ENCODE results near the gene NR2C2.

Gene NR2C2

DNA sequence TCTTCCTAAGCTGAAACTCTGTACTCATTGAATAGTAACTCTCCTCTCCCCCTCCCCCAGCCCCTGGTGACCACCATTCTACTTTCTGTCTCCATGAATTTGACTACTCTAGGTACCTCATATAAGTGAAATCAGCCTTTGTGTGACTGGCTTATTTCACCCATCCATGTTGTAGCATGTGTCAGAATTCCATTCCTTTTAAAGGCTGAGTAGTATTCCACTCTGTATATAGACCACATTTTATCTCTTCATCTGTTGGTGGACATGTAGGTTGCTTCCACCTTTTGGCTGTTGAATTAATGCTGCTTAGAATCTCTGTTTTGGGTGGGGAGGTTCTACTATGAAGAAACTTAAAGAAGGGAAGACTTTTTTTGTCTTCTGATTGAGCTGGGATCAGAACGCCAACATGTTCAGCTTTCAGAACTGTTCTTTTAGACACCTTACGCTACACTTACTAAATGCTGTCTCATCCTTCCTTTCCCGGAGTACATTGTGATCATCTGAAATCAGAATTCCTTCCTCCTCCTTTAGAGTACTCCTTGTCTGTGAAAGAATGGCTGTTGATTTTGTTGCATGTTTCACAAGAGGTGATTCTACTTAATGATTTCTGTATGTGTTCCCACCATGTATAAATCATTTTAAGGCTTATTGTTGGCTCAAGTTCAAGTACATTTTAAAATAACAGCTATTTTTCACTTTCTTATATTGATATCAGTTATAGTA is 67.4 kb downstream of the NR2C2 start:
- FAIRE-seq (no peak), DNase-seq (ENCODE audit: insufficient read length, low spot score) (no peak)

- FAIRE-seq (no peak), DNase-seq (ENCODE audit: insufficient read length, low spot score) (no peak)
Observed at GRCh38 chr3:15015456-15015855, 68.1 kb downstream of the NR2C2 start.

GRCh38 chr3:15017191-15017590 is 69.8 kb downstream of the NR2C2 start:
- FAIRE-seq (no peak), DNase-seq (ENCODE audit: insufficient read length, low spot score) (no peak)

DNA sequence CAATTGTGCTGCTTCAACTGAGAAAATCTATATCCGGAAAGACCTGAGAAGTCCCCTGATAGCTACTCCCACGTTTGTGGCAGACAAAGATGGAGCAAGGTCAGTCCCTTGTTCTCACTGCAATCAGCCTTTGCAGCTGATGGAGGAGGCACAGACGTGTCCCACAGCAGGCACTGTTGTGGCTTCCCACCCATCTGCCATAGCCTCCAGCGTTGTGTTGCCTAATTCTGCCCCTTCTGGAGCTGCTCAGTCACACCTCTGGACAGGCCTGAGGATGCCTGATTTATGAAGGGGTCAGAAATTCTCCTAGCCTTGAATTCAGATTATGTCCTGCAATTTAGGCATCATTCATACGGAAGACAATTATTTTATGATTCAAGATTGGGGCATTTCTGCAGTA is 75.9 kb downstream of the NR2C2 start:
- no peak for FAIRE-seq
- no peak for DNase-seq (ENCODE audit: insufficient read length, low spot score)

- no peak for FAIRE-seq
- DNase-seq (ENCODE audit: insufficient read length, low spot score), result no peak
Observed at GRCh38 chr3:15023719-15024118, 76.3 kb downstream of the NR2C2 start.

- FAIRE-seq, result no peak
- DNase-seq (ENCODE audit: insufficient read length, low spot score), result no peak
Observed at GRCh38 chr3:15029625-15030024, 82.2 kb downstream of the NR2C2 start.

DNA sequence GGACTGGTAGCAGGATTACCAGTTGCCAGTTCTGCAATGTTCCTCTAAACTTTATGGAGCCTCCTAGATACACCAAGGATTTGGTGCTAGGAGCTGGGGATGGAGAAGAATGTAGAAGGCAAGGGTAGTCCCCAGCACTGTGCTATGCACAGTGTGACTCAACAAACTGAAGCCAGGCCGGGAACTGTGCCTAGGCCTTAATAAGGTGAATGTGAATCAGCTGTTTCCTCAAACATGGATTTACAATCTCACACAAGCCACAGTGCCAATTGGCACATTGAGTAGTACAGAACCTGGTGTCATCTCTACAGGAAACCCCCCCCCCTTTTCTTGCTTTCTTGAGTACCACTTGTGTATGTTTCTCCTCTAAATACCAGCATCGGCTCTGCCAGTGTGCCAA is 85.3 kb downstream of the NR2C2 start:
- DNase-seq (ENCODE audit: insufficient read length, low spot score) (no peak), FAIRE-seq (no peak)

DNA sequence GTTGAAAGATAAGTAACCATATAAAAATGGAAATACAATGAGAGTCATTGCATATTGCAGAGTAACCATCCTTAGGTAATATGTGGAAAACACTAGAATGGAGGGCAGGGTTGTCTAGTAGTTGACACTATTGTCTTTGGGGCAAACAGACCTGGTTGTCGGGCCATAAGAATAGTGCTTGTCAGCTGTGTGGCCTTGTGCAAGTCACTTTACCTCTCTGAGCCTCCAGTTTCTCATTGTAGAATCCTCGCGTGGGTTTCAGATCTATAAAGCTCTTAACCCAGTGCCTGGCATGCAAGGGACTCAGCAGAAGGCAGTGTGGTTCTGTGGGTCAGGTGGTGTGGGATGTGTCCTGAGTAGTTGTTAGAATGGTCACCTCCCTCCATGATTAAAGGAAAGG is 85.7 kb downstream of the NR2C2 start:
- no peak for FAIRE-seq
- DNase-seq (ENCODE audit: insufficient read length, low spot score), result no peak

DNA sequence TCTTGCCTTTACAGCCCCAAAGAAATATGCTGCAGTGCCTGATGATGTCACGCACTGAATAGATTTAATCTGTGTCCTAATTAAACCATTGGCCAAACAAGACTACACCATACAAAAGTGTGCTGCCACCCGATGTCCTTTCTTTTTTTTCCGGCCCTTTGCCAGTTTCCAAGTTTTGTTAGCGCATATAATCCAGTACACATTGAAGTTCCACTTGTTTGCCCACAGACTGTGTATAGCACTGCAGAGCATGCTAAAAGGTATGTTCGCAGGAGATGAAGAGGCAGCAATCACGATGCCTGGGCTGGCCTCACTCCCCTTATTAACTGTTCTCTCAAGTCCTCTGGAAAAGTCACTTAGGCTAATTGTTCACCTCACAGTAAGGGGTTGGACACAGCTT is 90.9 kb downstream of the NR2C2 start:
- DNase-seq (ENCODE audit: insufficient read length, low spot score), result no peak
- no peak for FAIRE-seq

GRCh38 chr3:15040844-15041243 is 93.5 kb downstream of the NR2C2 start:
- DNase-seq (ENCODE audit: insufficient read length, low spot score) (no peak), FAIRE-seq (no peak)

GRCh38 chr3:15041950-15042349 is 94.6 kb downstream of the NR2C2 start:
- DNase-seq (ENCODE audit: insufficient read length, low spot score), result no peak
- FAIRE-seq, result no peak

- DNase-seq (ENCODE audit: insufficient read length, low spot score), result no peak
- FAIRE-seq, result no peak
Observed at GRCh38 chr3:15042936-15043335, 95.6 kb downstream of the NR2C2 start.

DNA sequence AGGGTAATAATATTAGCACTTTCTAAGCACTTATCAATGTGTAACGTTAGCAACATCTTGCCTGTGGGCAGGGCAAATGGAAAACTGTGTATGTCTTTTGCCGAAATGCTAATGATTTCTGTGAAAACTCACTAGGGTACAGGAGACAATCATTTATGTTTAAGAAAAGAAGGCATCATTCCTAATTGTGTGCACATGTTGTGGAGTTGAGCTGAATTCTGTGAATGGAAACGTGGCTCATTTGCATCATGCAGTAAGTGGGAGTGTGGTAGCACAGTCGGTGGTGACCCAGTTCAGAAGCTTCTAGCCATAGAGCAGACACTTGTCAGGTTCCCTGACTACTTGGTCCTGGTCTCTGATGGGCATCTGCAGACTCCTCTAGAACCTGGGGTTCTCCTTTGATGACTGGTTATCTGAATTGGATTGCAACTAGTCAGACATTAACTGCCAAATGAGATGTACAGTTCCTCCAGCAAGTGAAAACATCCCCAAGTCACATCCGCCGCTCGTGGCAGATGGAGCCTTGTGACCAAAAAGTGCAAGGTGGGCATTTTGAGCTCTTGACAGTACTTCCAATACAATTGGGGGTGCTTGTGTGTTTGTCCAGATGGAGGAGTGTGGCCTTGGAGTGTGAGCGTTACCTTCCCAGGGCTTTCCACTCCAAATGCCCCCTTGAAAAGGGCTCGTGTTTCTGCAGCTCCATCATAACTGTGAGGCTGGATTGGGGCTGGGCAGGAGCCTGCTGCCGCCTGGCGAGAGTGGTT is 96.2 kb downstream of the NR2C2 start:
- DNase-seq (ENCODE audit: insufficient read length, low spot score) (no peak), FAIRE-seq (no peak)

DNA sequence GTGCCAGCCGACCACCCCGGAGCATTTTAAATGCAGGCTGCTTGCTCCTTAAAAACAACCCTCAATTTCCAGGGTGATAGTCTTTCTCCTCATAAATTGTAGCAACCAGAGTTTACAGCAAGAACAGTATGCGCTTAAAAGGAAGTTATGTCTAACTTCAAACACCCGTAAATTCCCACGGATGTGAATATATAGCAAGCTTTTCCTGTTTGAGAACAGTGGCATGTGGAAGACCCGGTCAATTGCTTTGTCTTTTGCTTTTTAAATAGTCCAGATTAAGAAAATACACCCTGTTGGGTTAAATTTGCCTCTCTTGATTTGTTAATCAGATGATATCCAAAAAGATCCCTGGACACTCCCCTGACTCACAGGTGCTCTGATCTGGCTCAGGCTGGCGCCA is 96.9 kb downstream of the NR2C2 start:
- DNase-seq (ENCODE audit: insufficient read length, low spot score), result no peak
- no peak for FAIRE-seq

- no peak for DNase-seq (ENCODE audit: insufficient read length, low spot score)
- FAIRE-seq, result no peak
Observed at GRCh38 chr3:15045667-15046066, 98.3 kb downstream of the NR2C2 start.

DNA sequence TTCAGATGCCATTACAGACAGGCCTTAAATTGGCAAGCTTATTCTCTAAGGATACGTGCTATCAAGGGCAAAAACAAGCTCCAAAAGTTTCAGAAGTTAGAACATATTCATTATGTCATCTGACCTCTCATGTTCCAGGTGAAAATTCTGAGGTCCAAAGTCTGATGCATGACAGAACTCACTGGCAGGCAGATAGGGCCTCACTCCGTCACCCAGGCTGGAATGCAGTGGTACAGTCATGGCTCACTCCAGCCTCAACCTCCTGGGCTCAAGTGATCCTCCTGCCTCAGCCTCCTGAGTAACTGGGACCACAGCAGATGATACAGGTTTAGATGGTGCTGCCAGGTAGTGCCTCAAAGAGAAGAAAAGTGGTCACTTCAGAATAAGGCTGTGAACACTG is 102.2 kb downstream of the NR2C2 start:
- no peak for FAIRE-seq
- DNase-seq (ENCODE audit: insufficient read length, low spot score), result no peak

- FAIRE-seq (peak; percentile 87), DNase-seq (ENCODE audit: insufficient read length, low spot score) (peak; percentile 60)
Observed at GRCh38 chr3:15050405-15051092, 103.2 kb downstream of the NR2C2 start.

GRCh38 chr3:15051531-15051930 is 104.1 kb downstream of the NR2C2 start:
- FAIRE-seq (no peak), DNase-seq (ENCODE audit: insufficient read length, low spot score) (no peak)

GRCh38 chr3:15052335-15053242 is 105.2 kb downstream of the NR2C2 start:
- DNase-seq (ENCODE audit: insufficient read length, low spot score) (no peak), FAIRE-seq (no peak)

DNA sequence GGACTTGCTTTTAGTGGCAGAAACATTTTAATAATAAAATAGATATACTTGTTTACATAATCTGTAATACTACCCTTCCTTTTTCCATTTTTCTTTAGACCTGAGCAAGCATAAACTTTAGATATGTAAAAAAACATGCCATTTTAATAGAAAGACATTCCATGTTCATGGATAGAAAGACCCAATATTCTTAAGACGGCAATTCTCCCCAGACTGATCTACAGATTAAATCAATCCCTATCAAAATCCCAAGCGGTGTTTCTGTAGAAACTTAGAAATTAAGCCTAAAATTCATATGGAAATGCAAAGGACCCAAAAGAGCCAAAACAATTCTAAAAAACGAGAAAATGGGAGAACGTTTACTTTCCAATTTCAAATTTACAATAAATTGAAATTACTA is 106.2 kb downstream of the NR2C2 start:
- FAIRE-seq, result no peak

More for the DNA sequence above, 106.2 kb downstream of the NR2C2 start:
- DNase-seq (ENCODE audit: insufficient read length, low spot score), result no peak

Data from GM19239 (cell line).